SW480 (cell line): ENCODE measurements around the gene KSR1.

ENCODE experiments used
- DNase-seq: peaks from one replicate; pipeline ENCODE4 v3.0.0-alpha.2; 2016; ENCODE audit warnings: low spot score

KSR1 gene

DNA sequence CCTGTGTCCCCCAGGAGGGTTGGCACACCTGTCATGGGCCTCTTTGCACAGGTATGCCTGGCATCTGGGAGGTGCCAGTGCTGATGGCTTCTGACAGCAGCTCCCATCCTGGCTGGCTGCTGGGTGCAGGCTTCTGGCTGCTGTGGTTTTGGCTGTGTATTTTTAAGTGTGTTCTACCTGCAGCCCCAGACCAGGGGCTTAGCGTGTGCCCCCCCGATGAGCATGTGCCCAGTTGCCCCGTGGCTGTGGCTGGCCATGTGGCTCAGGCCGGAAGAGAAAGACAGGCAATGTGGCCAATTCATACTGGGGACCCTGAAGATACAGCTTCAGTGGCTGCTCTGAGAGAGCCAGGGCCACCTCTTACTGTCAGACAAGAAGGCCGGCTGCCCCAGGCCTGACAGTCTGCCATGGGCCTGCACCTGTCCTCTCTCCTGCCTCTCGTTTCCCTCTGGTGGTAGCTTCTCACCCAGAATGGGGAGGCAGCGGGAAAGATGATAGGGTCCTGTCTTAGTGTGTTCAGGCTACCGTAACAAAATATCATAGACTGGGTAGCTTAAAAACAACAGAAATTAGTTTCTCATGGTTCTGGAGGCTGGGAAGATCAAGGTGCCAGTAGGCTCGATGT lies 137.1 kb downstream of the KSR1 start:
- DNase-seq, result no peak

DNA sequence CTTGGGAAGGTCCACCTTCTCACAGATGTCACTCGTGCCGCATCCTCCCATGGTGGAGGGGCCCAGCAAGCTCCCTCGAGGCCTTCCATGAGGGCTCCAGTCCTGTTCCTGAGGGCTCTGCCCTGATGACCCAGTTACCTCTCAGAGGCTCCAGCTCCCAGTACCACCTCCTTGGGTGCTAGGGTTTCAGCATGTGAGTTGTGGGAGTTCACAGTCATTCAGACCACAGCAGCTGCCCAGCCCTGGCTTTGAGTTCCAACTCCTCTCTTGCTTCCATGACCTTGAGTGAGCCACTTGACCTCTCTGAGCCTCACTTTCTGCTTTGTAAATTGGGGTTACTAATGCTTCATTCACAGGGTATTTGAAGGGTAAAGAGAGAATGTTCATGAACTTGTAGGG lies 137.6 kb downstream of the KSR1 start:
- DNase-seq, result no peak

GRCh38 chr17:27595208-27595607 lies 139.0 kb downstream of the KSR1 start:
- no peak for DNase-seq

- no peak for DNase-seq
Measured at GRCh38 chr17:27596096-27596495, 139.8 kb downstream of the KSR1 start.

- DNase-seq, result no peak
Measured at GRCh38 chr17:27596566-27597187, 140.4 kb downstream of the KSR1 start.

DNA sequence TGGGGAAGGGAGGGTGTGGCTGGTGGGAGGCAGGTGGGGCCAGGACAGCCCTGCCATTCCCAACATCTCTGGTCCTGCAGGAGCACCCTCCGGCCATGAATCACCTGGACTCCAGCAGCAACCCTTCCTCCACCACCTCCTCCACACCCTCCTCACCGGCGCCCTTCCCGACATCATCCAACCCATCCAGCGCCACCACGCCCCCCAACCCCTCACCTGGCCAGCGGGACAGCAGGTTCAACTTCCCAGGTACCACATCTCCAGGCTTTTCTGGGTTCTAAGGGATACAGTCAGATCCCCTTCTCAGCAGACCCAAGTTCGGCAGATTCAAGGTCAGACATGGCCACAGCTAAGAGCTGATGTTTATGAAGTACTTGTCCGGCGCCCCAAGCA lies 140.9 kb downstream of the KSR1 start:
- no peak for DNase-seq

- no peak for DNase-seq
Measured at GRCh38 chr17:27597783-27598320, 141.6 kb downstream of the KSR1 start.

DNA sequence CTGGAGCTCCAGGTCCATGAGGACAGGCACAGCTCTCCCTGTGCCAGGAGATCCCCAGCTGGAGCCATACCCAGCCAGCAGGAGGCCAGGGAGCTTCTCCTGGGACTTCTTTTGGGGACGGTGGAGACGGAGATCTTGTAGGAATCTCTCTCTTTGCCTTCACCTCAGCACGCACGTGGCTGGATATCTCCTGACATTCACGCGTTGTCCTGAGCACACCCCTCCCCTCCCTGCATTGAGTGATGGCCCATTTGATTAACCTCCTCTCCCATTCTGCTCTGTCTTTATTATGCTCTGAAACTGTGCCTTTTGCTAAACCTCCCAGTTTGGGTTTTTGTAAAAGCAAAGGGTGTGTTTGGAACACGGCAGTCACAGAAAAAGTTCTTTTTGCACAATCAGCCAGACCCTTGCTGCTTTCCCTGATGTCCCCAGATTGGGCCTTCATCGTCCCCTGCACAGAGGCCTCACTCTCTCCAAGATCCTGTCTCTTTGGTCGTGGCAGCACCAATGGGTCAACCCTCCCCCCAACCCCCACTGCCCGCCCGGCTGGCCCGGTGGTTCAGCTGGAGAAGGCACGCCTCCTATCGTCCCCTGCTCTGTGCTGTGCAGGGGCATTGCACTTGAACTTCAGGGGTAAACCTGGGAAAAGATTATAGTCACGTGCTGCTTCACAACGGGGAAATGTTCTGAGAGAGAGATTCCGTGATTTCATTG lies 142.2 kb downstream of the KSR1 start:
- DNase-seq, result no peak

GRCh38 chr17:27600471-27600870 lies 144.2 kb downstream of the KSR1 start:
- peak; percentile 98 for DNase-seq

DNA sequence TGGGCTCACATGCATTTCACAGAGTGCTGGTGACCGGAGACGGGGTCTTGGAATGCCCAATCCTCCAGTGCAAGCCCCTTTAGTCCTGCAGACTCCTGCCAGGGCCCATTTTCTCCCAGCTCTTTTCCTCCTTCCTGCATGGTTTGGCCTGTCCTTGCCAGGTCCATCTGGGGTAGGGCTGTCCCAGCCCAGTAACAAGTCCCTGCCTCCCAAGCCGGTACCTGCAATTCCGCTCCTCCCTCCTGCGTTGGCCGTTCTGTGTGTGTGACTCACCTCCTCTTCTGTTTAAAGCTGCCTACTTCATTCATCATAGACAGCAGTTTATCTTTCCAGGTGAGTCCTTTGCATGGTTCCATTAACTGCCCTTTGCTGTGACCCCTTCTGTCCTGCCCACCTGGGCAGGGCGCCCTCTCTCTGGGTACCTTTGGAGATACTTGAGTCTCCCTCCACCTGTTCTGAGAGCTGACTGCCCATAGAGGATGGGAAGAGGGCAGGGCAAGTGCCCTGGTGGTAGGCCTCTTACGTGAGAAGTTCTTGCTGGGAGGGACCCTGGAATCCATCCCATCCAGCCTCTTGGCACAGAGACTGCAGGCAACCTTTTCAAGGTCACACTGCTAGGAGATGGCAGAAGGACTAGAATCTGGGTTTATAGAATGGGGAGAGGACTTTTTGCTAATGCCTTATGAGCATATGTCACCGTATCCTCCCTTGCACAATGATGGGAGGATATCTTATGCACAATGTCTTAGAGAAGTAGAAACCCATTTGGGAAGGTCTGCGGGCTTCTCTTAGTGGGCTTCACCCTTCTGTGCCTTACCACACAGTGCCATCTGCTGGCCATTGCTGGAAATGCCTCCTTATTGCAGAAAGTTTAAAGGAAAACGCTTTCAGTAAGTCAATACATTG lies 145.1 kb downstream of the KSR1 start:
- DNase-seq, result peak; percentile 70

DNA sequence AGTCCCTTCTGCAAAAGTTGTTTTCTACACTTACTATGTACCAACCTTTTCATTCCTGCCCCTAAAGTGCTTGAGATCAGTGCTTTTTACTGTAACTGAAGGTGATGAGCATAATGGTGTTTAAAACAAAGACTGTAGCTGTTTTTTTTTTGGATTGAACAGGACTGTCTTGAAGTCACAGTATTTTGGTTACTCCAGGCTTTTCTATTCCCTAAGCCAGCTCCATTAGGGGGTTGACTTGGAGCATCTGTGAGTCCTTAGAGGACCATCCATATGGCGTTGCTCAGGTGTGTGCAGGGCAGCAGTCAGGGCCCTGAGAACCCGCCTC lies 145.7 kb downstream of the KSR1 start:
- no peak for DNase-seq

- DNase-seq, result peak; percentile 60
Measured at GRCh38 chr17:27602721-27603420, 146.6 kb downstream of the KSR1 start.

GRCh38 chr17:27603421-27603770 lies 147.1 kb downstream of the KSR1 start:
- DNase-seq, result no peak

DNA sequence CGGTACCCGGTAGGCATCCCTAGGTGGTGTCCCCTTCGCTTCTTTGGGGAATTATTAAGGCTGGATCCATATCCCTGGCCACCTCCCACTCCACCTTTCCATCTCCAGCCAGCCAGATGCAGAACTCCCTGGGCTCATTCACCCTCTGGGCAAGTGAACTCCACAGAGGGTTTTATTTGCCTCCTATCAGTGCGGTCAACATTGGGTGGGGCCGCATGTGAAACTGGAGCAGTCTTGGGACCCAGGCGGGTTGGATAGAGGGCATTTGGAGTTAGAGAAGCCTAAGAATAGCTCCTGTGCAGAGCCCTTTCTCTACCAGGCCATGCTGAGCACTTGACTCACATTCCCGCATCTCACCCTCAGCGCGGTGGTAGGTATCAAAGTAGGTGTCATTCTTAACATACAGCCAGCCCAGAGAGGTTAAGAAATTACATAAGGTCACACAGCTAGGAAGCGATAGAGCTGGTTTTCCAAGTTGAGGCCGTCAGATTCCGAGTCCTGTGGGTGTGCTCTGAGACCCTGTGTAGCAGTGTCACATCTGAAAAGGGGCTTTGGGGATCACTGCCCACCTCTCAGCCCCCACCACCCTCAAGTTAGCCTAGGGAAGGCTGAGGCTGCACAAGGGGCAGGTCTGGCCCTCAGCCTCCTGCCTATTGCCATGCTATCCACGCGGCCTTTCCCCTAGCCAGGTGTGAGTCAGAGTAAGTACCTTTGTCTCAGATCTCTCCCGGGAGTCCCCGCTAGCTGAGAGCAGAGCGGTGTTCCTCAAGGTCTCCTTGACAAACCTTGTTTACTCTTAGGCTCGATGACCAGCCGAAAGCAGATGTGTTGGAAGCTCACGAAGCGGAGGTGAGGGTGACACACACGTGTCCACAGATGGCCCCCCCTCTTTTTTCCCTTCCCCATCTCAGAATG lies 147.9 kb downstream of the KSR1 start:
- no peak for DNase-seq

DNA sequence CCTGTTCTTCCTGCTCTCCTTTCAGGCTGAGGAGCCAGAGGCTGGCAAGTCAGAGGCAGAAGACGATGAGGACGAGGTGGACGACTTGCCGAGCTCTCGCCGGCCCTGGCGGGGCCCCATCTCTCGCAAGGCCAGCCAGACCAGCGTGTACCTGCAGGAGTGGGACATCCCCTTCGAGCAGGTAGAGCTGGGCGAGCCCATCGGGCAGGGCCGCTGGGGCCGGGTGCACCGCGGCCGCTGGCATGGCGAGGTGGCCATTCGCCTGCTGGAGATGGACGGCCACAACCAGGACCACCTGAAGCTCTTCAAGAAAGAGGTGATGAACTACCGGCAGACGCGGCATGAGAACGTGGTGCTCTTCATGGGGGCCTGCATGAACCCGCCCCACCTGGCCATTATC lies 149.2 kb downstream of the KSR1 start:
- no peak for DNase-seq

GRCh38 chr17:27607521-27608091 lies 151.4 kb downstream of the KSR1 start:
- DNase-seq, result no peak

DNA sequence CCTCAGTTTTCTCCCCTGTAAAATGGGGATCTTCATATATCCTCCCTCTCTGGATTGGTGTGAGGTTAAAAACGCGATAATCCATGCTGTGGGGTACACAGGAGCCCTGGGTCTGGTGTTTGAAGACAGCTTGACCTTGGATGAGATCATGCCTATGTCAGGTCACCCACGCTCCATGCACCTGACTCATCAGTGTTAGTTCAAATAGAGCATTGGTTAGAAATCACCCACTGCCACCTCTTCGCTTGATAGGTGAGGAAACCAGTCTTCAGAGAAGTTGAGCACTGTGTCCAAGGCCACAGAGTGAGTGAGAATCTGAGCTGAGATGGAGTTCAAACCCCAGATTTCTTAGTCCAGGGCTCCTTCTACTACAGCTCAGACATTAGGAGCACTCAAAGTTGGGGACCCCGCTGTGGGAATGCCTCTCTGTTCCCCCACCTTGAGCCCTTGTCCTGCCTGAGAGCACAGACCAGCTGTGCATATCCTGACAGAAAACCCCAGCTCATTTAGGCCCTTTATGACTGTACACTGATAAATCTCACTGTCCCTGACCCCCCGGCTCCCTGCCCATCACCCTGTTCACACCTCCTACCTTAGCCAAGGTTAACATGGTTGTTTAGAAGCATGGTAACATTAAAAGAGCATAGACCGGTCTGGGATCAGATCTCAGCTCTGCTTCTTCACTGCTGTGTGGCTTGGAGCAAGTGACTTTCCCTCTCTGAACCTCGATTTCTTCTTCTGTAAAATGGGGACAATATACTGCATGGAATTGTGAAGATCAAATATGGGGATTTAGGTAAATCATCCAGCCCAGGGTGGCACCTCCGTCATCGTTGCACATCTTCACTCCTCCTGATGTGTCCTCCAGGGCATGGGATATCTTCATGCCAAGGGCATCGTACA lies 152.3 kb downstream of the KSR1 start:
- DNase-seq, result no peak

- peak; percentile 53 for DNase-seq
Measured at GRCh38 chr17:27609611-27610303, 153.5 kb downstream of the KSR1 start.

GRCh38 chr17:27610304-27610677 lies 154.0 kb downstream of the KSR1 start:
- DNase-seq, result no peak
